NCI-H510A (cell line): ENCODE results near the gene MBLAC2.

Experiments
- DNase-seq: peaks from one replicate; lab custom pipeline; 2025; lab: John Stamatoyannopoulos, UW

Gene MBLAC2

GRCh38 chr5:90474235-90475107 lies at the start of gene MBLAC2, which contains the start of gene POLR3G:
MBLAC2 (minus strand) TSS chr5:90474771; CDS start chr5:90474292, 479 bp downstream.
POLR3G (plus strand) TSS chr5:90474864; CDS start chr5:90485568, 10,704 bp downstream.
- peak; percentile 67 for DNase-seq

GRCh38 chr5:90519081-90519480 lies 44.5 kb upstream of the MBLAC2 start:
- peak; percentile 8 for DNase-seq

- no peak for DNase-seq
These were observed 44.1 kb upstream of the MBLAC2 start for GRCh38 chr5:90518661-90519060.

GRCh38 chr5:90514520-90514919 lies 39.9 kb upstream of the MBLAC2 start:
- DNase-seq, result no peak

GRCh38 chr5:90510438-90510837 lies 35.9 kb upstream of the MBLAC2 start:
- no peak for DNase-seq

- no peak for DNase-seq
These were observed 31.6 kb upstream of the MBLAC2 start for GRCh38 chr5:90506221-90506620.

- DNase-seq, result no peak
These were observed 30.2 kb upstream of the MBLAC2 start for GRCh38 chr5:90504743-90505142.

GRCh38 chr5:90503596-90503995 lies 29.0 kb upstream of the MBLAC2 start:
- DNase-seq, result no peak

GRCh38 chr5:90495146-90495545 lies 20.6 kb upstream of the MBLAC2 start:
- DNase-seq, result no peak

- DNase-seq, result no peak
These were observed 19.5 kb upstream of the MBLAC2 start for GRCh38 chr5:90494043-90494442.

- DNase-seq, result no peak
These were observed 14.2 kb upstream of the MBLAC2 start for GRCh38 chr5:90488791-90489190.

- no peak for DNase-seq
These were observed 10.0 kb upstream of the MBLAC2 start for GRCh38 chr5:90484540-90484939.

GRCh38 chr5:90483206-90483605 lies 8.6 kb upstream of the MBLAC2 start:
- no peak for DNase-seq

GRCh38 chr5:90480699-90481098 lies 6.1 kb upstream of the MBLAC2 start:
- no peak for DNase-seq

GRCh38 chr5:90479611-90480385 lies 5.2 kb upstream of the MBLAC2 start:
- no peak for DNase-seq

GRCh38 chr5:90477621-90478215 lies 3.1 kb upstream of the MBLAC2 start:
- no peak for DNase-seq

GRCh38 chr5:90477073-90477472 lies 2.5 kb upstream of the MBLAC2 start:
- no peak for DNase-seq

GRCh38 chr5:90476391-90476790 lies 1.8 kb upstream of the MBLAC2 start:
- no peak for DNase-seq

GRCh38 chr5:90475436-90475980 lies 937 bp upstream of the MBLAC2 start:
- DNase-seq, result no peak

GRCh38 chr5:90473396-90474234 lies 956 bp downstream of the MBLAC2 start:
- DNase-seq, result no peak

GRCh38 chr5:90472783-90473395 lies 1.7 kb downstream of the MBLAC2 start:
- DNase-seq, result no peak
